ENCODE data around the gene CAPZA3.
"Not testable (repeated sequence)": the region's sequence is repeated elsewhere in the genome, so short reads cannot be mapped to it uniquely, and the experiment has no call there.

The CAPZA3 gene, protein sequence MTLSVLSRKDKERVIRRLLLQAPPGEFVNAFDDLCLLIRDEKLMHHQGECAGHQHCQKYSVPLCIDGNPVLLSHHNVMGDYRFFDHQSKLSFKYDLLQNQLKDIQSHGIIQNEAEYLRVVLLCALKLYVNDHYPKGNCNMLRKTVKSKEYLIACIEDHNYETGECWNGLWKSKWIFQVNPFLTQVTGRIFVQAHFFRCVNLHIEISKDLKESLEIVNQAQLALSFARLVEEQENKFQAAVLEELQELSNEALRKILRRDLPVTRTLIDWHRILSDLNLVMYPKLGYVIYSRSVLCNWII

DNA sequence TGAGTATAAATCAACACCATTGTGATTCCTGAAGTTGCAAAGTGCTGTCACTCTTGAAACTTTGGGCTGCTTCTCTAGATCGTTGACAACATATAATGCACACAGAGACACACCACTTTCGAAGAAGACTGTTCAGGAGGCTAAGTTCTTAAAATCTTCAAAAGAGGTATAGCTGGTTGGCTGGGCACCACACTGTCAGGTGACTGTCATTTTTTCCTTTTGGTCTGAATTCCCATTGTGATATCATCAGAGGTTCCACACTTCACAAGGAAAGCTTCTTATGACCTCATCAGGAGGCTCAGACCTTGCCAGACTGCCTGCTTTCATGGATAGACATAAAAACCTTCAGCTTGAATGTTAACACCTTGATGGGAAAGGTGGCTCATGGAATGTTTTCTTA is at the start of gene CAPZA3, which contains the start of gene PLCZ1:
Gene CAPZA3, plus strand, starts transcription at position 301 of the 400 bp plus-strand sequence. CDS start 150 bp downstream, outside the sequence.
Gene PLCZ1, minus strand, starts transcription at position 194 of the 400 bp plus-strand sequence. CDS start 641 bp downstream, outside the sequence.
- DNase-seq (ENCODE audit: low read depth in 2 of 2) = no peak

DNA sequence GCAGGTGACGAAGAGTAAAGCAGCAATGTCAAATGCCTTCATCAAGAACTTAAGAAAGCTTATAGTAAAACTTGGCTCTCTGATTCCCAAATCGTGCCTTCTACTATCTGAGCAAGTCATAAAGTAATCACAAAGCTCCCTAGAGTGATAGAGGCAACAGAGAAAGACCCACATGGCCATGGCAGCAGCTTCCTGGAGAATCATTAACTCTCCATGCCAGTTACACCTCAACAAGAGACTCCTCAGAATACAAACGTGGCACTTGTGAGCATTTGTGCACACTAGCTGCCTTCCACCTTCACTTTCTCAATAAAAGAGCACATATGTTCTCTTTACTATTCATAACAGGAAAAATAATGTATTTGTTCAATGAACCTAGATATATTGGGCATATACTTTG is 48.1 kb upstream of the CAPZA3 start:
- DNase-seq (ENCODE audit: low read depth in 2 of 2) = no peak

DNA sequence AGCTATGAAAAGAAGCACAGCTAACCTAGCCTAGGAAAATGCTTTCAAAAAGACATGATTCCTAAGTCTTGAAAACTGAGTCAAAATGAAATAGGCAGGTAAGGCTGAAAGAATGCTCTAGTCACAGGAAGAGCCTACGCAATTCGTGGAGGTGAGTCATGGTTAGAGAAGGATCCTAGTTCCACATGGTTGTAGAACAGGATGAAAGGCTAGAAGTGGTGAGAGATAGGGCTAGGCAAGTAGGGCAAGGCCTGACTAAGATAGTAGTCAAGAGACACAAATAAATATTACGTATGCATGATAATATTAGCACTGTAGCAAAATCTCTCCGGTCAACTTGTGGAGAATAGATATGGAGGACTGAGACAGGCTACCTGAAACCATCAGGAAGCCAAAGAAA is 47.3 kb upstream of the CAPZA3 start:
- DNase-seq (ENCODE audit: low read depth in 2 of 2) = no peak

DNA sequence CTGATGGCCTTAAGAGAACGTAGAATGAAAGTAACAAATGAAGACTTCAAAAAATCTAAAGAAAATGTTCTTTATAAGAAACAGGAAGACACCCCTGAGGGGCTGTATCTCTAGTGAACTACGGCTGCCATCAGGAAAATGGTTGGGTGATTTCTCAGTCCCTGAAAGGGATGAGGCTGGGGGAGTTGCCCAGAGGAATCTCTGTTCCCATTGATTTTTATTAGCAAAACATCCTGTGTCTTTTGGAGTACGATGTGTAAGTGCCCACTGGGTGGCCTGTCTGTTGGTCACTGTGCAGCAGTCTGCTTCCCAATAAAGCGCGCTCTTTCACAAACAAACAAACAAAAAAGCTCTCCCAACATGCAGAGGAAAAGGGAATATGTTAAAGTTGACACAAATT is 43.9 kb upstream of the CAPZA3 start:
- DNase-seq (ENCODE audit: low read depth in 2 of 2) = not testable (repeated sequence)

GRCh38 chr12:18696971-18697602 is 40.8 kb upstream of the CAPZA3 start:
- DNase-seq (ENCODE audit: low read depth in 2 of 2) = no peak

DNA sequence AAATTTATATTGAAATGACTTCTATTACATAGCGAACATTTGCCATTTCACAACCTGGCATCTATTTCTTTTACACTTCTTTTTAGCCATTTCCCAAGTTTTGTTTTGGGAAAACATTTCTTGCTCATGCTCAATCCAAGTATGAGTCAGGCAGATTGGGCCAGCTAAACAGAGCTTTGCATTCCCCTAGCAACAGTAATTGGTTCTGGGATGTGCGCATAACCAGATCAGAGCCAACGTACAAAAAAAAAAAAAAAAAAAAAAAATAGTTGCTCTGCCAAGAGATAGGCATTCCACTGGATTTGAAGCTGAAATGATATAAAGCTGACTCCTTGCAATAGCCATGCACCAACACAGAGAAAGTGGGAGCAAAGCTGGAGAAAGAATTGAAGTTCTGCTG is 37.6 kb upstream of the CAPZA3 start:
- no peak for DNase-seq (ENCODE audit: low read depth in 2 of 2)

GRCh38 chr12:18703321-18703720 is 34.6 kb upstream of the CAPZA3 start:
- no peak for DNase-seq (ENCODE audit: low read depth in 2 of 2)

- no peak for DNase-seq (ENCODE audit: low read depth in 2 of 2)
These were observed 34.0 kb upstream of the CAPZA3 start for GRCh38 chr12:18703911-18704310.

DNA sequence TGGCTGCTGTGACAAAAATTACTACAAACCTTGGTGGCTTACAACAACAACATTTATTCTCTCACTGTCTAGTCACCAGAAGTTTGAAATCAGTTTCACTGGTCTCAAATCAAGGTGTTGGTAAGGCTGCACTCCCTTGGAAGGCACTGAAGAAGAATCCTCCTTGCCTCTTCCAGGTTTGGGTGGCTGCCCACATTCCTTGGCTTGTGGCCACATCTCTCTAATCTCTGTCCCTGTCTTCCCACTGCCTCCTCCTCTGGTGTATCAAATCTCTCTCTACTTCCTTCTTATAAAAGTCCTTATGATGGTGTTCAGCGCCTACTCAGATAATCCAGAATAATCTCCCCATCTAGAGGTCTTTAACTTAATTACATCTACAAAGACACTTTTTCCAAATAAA is 31.1 kb upstream of the CAPZA3 start:
- no peak for DNase-seq (ENCODE audit: low read depth in 2 of 2)

DNA sequence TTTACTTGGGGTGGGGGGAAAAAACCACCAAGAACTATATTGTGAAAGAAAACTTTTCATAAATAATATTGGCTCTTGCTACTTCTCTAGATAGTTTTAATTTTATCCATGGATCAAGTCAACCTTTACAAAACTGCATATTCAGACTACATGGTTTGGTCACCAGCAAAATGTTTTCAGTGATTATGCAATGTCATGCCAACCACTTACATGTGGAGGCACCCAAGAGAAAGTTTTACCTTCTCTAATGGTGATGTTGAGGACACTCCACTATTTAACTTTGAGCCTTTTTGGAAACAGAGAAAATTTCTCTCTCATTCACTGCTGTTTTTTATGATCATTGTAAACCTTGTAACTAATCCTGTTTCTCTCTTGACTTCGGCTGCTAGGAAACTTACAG is 21.7 kb upstream of the CAPZA3 start:
- no peak for DNase-seq (ENCODE audit: low read depth in 2 of 2)

DNA sequence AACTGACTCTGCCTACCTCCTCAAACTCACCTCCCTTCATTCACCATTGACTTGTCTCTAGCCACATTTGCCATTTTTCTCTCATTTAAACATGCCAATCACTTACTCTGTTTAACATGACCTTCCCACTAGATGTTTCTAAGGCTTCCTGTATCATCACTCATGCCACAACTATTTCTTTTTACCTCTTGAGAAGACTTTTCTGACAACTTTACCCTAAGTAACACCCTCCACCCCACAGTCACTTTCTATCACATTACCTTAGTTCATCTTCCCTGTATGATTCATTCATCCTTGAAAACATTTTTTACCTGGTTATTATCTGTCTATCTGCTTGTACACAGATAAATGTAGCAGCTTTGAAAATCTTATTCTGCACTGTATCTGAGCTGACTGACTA is 19.5 kb upstream of the CAPZA3 start:
- DNase-seq (ENCODE audit: low read depth in 2 of 2) = no peak

GRCh38 chr12:18719922-18720510 is 17.9 kb upstream of the CAPZA3 start:
- no peak for DNase-seq (ENCODE audit: low read depth in 2 of 2)

DNA sequence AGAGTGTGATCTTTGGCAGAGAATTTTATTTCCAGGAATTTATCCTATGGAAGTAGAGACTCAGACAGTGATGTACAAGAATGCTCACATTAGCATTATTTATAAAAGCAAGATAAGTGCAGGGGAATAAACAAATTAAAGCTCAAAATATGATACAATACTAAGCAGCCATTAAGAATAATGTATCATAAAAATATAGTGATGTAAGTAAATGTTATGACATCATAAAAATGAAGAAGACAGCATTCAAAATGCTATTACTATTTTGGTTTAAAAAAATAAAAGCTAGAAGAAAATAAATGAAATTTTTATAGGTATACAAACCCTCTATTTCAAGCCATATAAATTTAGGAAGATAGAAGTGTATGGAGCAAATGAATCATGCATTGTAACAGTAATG is 17.2 kb upstream of the CAPZA3 start:
- no peak for DNase-seq (ENCODE audit: low read depth in 2 of 2)

DNA sequence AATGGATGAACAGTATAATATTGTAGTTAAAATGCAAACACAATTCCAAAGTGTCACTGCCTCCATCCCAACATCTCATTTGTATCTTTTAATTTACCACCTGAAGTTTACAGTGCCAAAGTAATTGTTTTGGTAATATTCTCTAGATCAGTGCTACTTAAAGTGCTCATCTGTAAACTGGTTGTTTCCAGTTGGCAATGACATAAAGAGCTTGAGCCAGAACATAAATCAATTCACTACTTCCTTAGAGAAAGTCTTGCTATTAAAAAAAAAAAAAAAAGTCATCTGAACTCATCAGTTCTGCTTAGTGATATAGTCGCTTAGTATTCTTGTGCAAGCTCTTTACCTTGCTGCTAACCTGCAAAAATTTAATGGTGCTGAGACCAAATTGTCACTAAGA is 16.5 kb upstream of the CAPZA3 start:
- no peak for DNase-seq (ENCODE audit: low read depth in 2 of 2)

DNA sequence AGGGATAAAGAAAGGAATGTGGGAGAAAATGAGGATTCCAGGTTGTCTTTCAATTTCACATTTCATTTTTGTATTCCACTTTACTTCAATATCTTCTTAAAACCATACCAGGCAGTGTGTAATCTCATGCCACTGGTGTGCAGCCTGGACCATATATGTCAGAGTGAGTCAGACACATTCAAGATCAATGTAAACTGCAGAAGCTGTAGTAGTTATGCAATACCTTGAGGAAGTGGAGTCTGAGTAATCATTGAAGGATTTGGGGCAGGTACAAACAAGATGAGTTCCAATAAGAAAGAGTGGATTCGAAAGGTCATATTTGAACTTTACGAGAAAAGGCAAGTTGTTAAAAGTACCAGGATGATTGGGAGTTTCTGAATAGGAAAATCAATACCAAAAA is 14.2 kb upstream of the CAPZA3 start:
- DNase-seq (ENCODE audit: low read depth in 2 of 2) = no peak

GRCh38 chr12:18731156-18731555 is 6.8 kb upstream of the CAPZA3 start:
- no peak for DNase-seq (ENCODE audit: low read depth in 2 of 2)

DNA sequence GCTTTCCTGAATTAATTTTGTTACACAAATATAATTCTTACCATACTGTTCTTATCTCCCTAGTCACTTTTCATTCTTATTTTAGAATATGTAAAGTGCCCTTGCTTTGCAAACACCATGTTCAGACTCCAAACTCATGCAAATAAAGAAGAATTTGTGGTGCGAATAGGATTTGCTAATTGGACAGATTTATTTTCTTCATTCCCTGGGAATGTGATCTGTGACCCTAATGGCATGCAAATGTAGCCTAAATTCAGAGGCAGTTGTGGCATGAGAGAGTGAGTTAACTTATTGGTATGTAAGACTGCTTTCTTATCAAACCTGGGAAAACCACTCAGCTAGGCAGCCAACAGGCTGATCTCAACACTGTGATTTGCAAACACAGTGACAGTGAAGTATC is 10.0 kb downstream of the CAPZA3 start:
- no peak for DNase-seq (ENCODE audit: low read depth in 2 of 2)

DNA sequence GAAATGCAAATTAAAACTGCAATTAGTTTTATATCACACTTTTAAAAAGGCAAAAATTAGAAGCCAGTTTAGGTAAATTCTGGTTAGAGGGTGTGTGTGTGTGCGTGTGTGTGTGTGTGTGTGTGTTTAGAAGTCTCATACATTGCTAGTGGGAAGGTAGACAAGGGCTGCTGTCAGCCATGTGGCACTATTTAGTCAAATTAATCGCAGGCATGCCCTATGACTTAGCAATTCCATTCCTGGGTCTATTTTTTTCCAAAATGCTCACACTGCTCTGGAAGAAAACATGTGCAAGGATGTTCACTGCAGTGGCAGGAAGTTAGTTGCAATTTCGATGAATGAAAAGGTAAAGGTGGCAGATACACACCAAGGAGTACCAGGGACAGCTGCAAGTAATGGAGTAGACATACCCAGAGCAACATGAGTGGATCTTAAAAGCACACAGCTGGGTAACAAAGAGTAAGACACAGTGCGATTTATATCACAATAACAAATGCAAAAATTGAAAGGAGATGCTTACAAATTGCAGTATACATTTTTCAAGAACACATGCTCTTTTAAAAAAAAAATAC is 11.6 kb downstream of the CAPZA3 start:
- DNase-seq (ENCODE audit: low read depth in 2 of 2) = no peak

GRCh38 chr12:18750085-18750484 is 12.2 kb downstream of the CAPZA3 start:
- no peak for DNase-seq (ENCODE audit: low read depth in 2 of 2)

DNA sequence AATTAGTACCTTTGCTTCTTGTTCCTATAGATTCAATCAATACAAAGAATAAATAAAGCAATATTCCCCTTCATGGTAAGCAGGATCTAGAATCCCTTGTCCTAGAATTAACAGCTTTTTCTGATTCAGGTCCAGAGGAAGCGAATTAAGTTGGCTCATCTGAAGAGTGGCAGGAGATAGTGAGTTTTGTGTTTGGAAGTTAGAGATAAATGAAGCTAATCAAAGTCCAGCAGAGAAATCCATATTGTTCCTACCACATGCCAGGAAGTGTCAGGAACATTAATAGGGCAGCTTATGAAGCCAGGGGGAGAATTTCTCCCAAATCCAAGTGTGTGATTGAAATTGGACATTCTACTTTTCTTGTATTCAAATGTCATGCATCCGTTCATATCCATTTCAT is 13.9 kb downstream of the CAPZA3 start:
- no peak for DNase-seq (ENCODE audit: low read depth in 2 of 2)

- DNase-seq (ENCODE audit: low read depth in 2 of 2) = no peak
These were observed 14.5 kb downstream of the CAPZA3 start for GRCh38 chr12:18752280-18752920.

GRCh38 chr12:18752947-18753346 is 15.0 kb downstream of the CAPZA3 start:
- DNase-seq (ENCODE audit: low read depth in 2 of 2) = no peak
